Aorta (tissue), 5 donors: ENCODE data around the gene MT1A. TPM values are rescaled to one million over a fixed set of nuclear protein-coding genes. Genes with fewer than 3 reads are reported as not detected.

ENCODE experiments used
- ATAC-seq: fragments of 200-7000 bp; cut with Tn5 transposase; one replicate; pipeline ENCODE4 v1.9.1; 2022; ENCODE audit warnings: moderate library complexity; ENCODE audit not compliant: low FRiP score
- DNase-seq, 2 donors: peaks; one replicate each; pipeline ENCODE4 v3.0.0-alpha.2; 2020
- H3K27ac ChIP-seq, 2 donors: one replicate each; pipeline ENCODE4 v1.5.1; 2013; ENCODE audit warnings: low read length in 2 of 2, mild to moderate bottlenecking in 2 of 2, moderate library complexity in 2 of 2, control low read depth in 1 of 2, inconsistent platforms in 1 of 2, low read depth in 1 of 2
- H3K27me3 ChIP-seq, 2 donors: one replicate each; pipeline ENCODE4 v1.6.1; 2013; ENCODE audit warnings: control low read depth in 1 of 2, low read length in 1 of 2, mild to moderate bottlenecking in 1 of 2, moderate library complexity in 1 of 2; ENCODE audit not compliant: insufficient read depth in 2 of 2, control insufficient read depth in 1 of 2
- H3K36me3 ChIP-seq, 2 donors: one replicate each; pipeline ENCODE4 v1.6.1; 2013; ENCODE audit warnings: control low read depth in 1 of 2, low read length in 1 of 2, mild to moderate bottlenecking in 1 of 2; ENCODE audit not compliant: insufficient read depth in 2 of 2, control insufficient read depth in 1 of 2
- H3K4me1 ChIP-seq, 2 donors: one replicate each; pipeline ENCODE4 v1.6.1; 2013; ENCODE audit warnings: low read length in 2 of 2, control low read depth in 1 of 2, mild to moderate bottlenecking in 1 of 2, moderate library complexity in 1 of 2; ENCODE audit not compliant: insufficient read depth in 2 of 2, control insufficient read depth in 1 of 2
- H3K4me3 ChIP-seq, 2 donors: one replicate each; pipeline ENCODE4 v1.5.1; 2013; ENCODE audit warnings: low read length in 2 of 2, control low read depth in 1 of 2, mild to moderate bottlenecking in 1 of 2
- H3K9me3 ChIP-seq: one replicate; pipeline ENCODE4 v1.6.1; 2013; ENCODE audit warnings: mild to moderate bottlenecking, low read length; ENCODE audit not compliant: control insufficient read depth
- WGBS, 2 donors: extraction: QIAGEN DNeasy Blood & Tissue Kit; methylation state at CpG; one replicate each; pipeline ENCODE4 v1.1.7; 2013; 5-methylcytosine and 5-hydroxymethylcytosine counted together
- intact Hi-C, 2 donors: fragments of 100-400 bp; cut with DNase I; formaldehyde crosslinking; loops; one replicate each; pipeline versions ENCODE4 v1.14.2 to v1.15.0; 2022
- polyA plus RNA-seq, 2 donors: library from polyadenylated mRNA; stranded (reverse); fragments of 200-250 nt; gene quantifications; one replicate each; pipeline ENCODE4 v1.2.3, GENCODE V29; 2013
- total RNA-seq, 2 donors: library from RNA; stranded (reverse); fragmentation: NEBNext Ultra II Directional; extraction: Animal tissue kit (Norgen Biotek cat#: 25700); gene quantifications; one replicate each; pipeline ENCODE4 v1.2.1, GENCODE V29; 2021
- donor health status: healthy with polysubstance abuse.
- donor health status: Bipolar disorder and iron deficiency.
- donor health status: DM: no; HTN: no; CAD: no.
- donor health status: DM: no; HTN: no; CAD: no.
- donor health status: DM: yes; HTN: yes; CAD: no.

Gene MT1A
- total and polyA plus RNA-seq, 4 donors, result 4.6 to 82.2 (median 11.6) TPM

GRCh38 chr16:56601325-56601724 lies 37.1 kb upstream of the MT1A start:
- ATAC-seq, result no peak
- Histone ChIP-seq H3K27me3 (no peaks in the 10 kb centered on the region), H3K36me3 (no peaks in the 10 kb centered on the region), H3K4me1 (no peaks in the 10 kb centered on the region), H3K9me3 (no peaks in the 10 kb centered on the region), H3K27ac (no peak overlapping the region), H3K4me3 (no peak overlapping the region)
- DNase-seq, result no peak
- 60 to 62% methylated on average over 9 of the region's 9 CpGs for WGBS, 2 donors
- intact Hi-C loops, result loop anchor here (2.0 to 10.0 kb wide), 4 partner anchors 41 to 101 kb away; no protein-coding TSS in a partner anchor

GRCh38 chr16:56603589-56603988 lies 34.9 kb upstream of the MT1A start:
- ATAC-seq, result no peak
- Histone ChIP-seq H3K36me3 (no peaks in the 10 kb centered on the region), H3K4me1 (no peaks in the 10 kb centered on the region), H3K4me3 (no peak overlapping the region), H3K27me3 (no peaks in the 10 kb centered on the region), H3K27ac (no peak overlapping the region), H3K9me3 (no peaks in the 10 kb centered on the region)
- DNase-seq, result no peak
- intact Hi-C loops, result loop anchor here (2.0 to 10.0 kb wide), 4 partner anchors 39 to 99 kb away; no protein-coding TSS in a partner anchor
- WGBS, 2 donors, result 60 to 63% methylated on average over 4 of the region's 4 CpGs

GRCh38 chr16:56604966-56605365 lies 33.5 kb upstream of the MT1A start:
- DNase-seq, result no peak
- H3K9me3 ChIP-seq, result no peaks in the 10 kb centered on the region
- intact Hi-C loops, result loop anchor here (2.0 to 10.0 kb wide), 5 partner anchors 37 to 97 kb away; partner anchors contain the start of gene MT1X (in 1 of the 2)
- WGBS, 2 donors, result 76 to 89% methylated on average over 4 of the region's 4 CpGs
- no peaks in the 10 kb centered on the region for H3K4me1 ChIP-seq
- H3K36me3 ChIP-seq, result no peaks in the 10 kb centered on the region
- H3K4me3 ChIP-seq, result no peak overlapping the region
- H3K27ac ChIP-seq, result no peak overlapping the region
- no peaks in the 10 kb centered on the region for H3K27me3 ChIP-seq
- ATAC-seq, result no peak

DNA sequence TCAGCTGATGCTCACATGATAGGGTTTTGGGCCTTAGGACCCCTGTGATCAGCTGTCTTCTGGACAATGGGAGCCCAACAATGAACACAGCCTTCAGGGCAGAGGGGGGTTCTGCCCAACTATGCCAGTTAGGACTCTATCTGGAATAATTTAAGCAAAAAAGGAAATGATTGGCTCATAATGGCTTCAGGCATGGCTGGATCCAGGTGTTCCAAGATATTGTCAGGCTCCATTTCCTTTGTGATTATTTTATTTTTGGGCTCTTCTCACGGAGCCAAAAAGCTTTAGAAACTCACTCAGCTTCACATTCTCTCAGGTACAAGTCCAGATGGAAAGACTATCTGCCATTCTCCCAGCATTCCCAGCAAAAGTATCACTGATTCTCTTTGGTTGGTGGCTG lies 33.0 kb upstream of the MT1A start:
- intact Hi-C loops, result loop anchor here (2.0 to 10.0 kb wide), 3 partner anchors 37 to 91 kb away; partner anchors contain the start of gene MT1X (in 1 of the 2)
- peaks cover 0 to 1% of the 10 kb centered on the region in 2 donors for H3K4me1 ChIP-seq
- ATAC-seq (no peak), DNase-seq (no peak)
- no peaks in the 10 kb centered on the region for H3K9me3 ChIP-seq
- H3K27ac ChIP-seq, result no peak overlapping the region
- 91 to 94% methylated on average over 1 of the region's 1 CpG for WGBS, 2 donors
- H3K4me3 ChIP-seq, result no peak overlapping the region
- no peaks in the 10 kb centered on the region for H3K27me3 ChIP-seq
- H3K36me3 ChIP-seq, result no peaks in the 10 kb centered on the region

DNA sequence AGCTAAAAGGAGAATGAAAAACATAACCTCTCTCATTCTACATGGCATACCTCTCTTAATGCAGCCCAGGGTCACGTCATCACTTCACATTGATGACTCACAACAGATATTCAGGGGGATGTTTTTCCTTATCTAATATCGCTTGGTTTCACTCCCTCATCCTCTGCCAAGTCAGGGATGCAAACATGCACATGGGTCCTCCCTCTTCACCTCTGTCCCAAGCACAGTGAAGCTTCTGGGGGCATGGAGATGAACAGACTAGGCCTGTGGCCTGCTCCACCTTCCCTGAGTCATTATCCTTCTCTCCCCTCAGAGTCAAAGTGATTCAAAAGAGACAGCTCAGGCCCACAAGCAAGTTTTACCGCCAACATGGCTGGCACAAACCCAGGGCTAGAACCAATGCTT lies 32.4 kb upstream of the MT1A start:
- whole genome bisulfite sequencing, 2 donors, result 70 to 77% methylated on average over 3 of the region's 3 CpGs
- DNase-seq, result peak in 1 of 2 donors; percentile 84
- no peak for ATAC-seq
- Histone ChIP-seq H3K27me3 (no peaks in the 10 kb centered on the region), H3K9me3 (no peaks in the 10 kb centered on the region), H3K4me1 (peaks cover 0 to 5% of the 10 kb centered on the region in 2 donors), H3K27ac (peak overlapping the region in 1 of 2 donors; percentile 35), H3K4me3 (no peak overlapping the region), H3K36me3 (no peaks in the 10 kb centered on the region)
- intact Hi-C loops, result loop anchor here (5.0 to 10.0 kb wide), 2 partner anchors 76 to 91 kb away; partner anchors contain the start of gene MT1X (in 1 of the 2)

- intact Hi-C loops, result loop anchor here (5.0 to 10.0 kb wide), 2 partner anchors 76 to 92 kb away; partner anchors contain the start of gene MT1X (in 1 of the 2)
- no peak for DNase-seq
- H3K36me3 ChIP-seq, result no peaks in the 10 kb centered on the region
- H3K27ac ChIP-seq, result peak overlapping the region in 1 of 2 donors; percentile 84
- H3K9me3 ChIP-seq, result no peaks in the 10 kb centered on the region
- H3K4me1 ChIP-seq, result peaks cover 0 to 5% of the 10 kb centered on the region in 2 donors
- no peak overlapping the region for H3K4me3 ChIP-seq
- WGBS, 2 donors, result 65 to 69% methylated on average over 8 of the region's 8 CpGs
- H3K27me3 ChIP-seq, result no peaks in the 10 kb centered on the region
- ATAC-seq, result no peak
These were observed 31.9 kb upstream of the MT1A start for GRCh38 chr16:56606476-56607108.

DNA sequence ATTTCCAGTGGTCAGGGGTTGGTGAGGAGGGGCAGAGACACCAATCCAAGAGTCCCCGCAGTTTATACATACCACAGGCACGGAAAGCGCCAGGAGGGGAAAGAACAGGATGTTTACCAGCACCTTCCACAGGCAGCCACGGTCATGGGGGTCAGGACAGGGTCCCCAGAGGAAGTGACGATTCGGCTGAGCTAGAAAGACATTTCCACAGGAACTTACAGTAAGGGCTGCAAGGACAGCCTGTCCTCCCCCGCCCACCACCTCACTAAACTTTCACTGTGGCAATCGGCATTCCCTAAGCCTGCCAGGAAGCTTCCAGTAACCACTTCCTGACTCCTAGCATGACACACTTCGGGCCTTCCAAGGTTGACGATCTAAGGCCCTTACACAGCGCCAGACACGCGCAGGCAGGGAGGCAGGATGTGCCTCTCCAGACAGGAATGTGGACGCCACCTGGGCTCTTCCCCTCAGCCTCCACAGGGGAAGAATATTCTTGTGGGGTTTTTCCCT lies 31.3 kb upstream of the MT1A start:
- peak overlapping the region in 1 of 2 donors; percentile 84 for H3K27ac ChIP-seq
- WGBS, 2 donors, result 75 to 79% methylated on average over 14 of the region's 14 CpGs
- no peaks in the 10 kb centered on the region for H3K27me3 ChIP-seq
- DNase-seq, result peak; percentile 77 to 88
- peak; percentile 47 for ATAC-seq
- intact Hi-C loops, result loop anchor here (5.0 to 10.0 kb wide), 2 partner anchors 75 to 92 kb away; partner anchors contain the start of gene MT1X (in 1 of the 2)
- no peaks in the 10 kb centered on the region for H3K9me3 ChIP-seq
- H3K4me1 ChIP-seq, result peaks cover 0 to 5% of the 10 kb centered on the region in 2 donors
- H3K36me3 ChIP-seq, result no peaks in the 10 kb centered on the region
- H3K4me3 ChIP-seq, result no peak overlapping the region

DNA sequence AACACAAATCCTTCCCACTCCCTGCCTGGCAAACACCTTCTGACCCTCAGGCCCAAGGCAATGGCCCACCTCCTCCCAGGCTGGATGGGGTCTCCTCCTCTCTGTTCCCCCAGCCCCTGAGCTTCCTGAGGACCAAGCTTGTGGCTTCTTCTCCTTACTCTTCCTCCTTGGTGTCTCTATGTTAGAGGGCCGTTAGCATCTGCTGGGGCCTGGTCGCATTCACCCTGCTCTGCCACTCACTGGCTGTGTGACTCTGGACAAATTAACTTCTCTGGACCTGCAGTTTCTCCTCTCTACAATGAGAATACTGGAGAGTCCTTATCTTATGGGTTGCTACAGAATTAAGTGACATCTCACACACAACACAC lies 30.8 kb upstream of the MT1A start:
- Histone ChIP-seq H3K36me3 (no peaks in the 10 kb centered on the region), H3K9me3 (no peaks in the 10 kb centered on the region), H3K27ac (peak overlapping the region; percentile 51 to 84), H3K27me3 (no peaks in the 10 kb centered on the region), H3K4me1 (peaks cover 0 to 5% of the 10 kb centered on the region in 2 donors), H3K4me3 (no peak overlapping the region)
- 77 to 92% methylated on average over 2 of the region's 2 CpGs for WGBS, 2 donors
- DNase-seq (no peak), ATAC-seq (no peak)
- intact Hi-C loops, result loop anchor here (5.0 to 10.0 kb wide), 2 partner anchors 75 to 93 kb away; partner anchors contain the start of gene MT1X (in 1 of the 2)
